ENCODE results near the gene RBMS1. TPM values are rescaled to one million over a fixed set of nuclear protein-coding genes. Genes with fewer than 3 reads are reported as not detected.

RBMS1 gene
- total and polyA plus RNA-seq, 7 donors: 4.4 to 91.8 (median 69.2) TPM

DNA sequence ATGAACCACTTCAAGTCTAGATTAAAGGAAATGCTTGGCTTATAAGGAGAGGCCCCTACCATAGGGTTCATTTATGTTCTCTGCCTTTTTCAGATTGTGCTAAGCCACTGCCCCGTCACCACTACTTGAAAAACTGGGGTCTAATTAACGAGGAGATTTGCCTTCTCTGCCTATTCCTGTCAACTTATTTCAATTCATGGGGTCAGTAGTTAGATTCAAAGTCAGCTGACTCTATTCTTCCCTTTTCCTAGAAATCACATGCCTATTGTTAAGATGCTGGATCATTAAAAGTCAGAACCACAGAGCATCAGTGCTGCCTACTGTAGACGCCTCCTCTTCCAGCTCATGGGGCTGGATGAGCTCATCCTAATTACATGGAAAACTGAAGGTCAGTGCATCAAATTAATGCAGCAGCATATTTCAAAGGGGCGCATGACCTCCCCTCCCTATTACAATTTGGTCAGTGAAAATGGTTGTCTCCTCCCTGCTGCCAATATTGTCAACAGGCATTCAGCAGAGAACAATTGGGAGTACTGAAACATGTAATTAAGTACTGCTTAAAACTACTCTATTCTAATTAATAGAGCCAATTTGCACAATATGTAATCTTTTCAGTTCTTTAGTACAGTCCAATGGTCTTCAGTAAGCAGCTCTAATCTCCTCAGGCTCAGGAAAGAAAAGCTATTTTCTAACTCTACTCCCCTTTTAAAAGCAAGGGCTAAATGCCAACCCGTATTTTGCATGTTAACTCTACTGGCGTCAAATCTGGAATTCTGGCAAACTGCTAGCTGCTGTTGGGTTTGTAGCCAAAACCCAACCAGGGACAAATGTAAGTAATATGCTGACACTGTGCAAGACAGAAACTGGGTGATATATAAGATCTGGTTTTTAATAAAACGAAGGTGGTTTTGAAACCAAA lies 176.2 kb downstream of the RBMS1 start:
- intact Hi-C loops (cut with DNase I): no loop called here
- Histone ChIP-seq H3K4me1 (peaks cover 0 to 56% (median 45%) of the 10 kb centered on the region in 4 donors), H3K36me3 (peaks cover 0 to 8% (median 0%) of the 10 kb centered on the region in 4 donors), H3K9me3 (no peaks in the 10 kb centered on the region), H3K4me3 (no peak overlapping the region), H3K27ac (peak overlapping the region in 3 of 4 donors; percentile 8 to 54 (median 21)), H3K27me3 (no peaks in the 10 kb centered on the region)
- WGBS, 2 donors: 83 to 90% methylated on average over 7 of the region's 7 CpGs
- TF ChIP-seq CTCF (IDR thresholded peaks at IDR 0.05): no peak
- TF ChIP-seq POLR2A (IDR thresholded peaks at IDR 0.05): no peak
- TF ChIP-seq EP300 (IDR thresholded peaks at IDR 0.05): no peak
- TF ChIP-seq POLR2AphosphoS5 (IDR thresholded peaks at IDR 0.05): no peak
- DNase-seq: no peak

- no peak for TF ChIP-seq CTCF (IDR thresholded peaks at IDR 0.05)
- TF ChIP-seq POLR2A (IDR thresholded peaks at IDR 0.05): no peak
- TF ChIP-seq EP300 (IDR thresholded peaks at IDR 0.05): no peak
- TF ChIP-seq POLR2AphosphoS5 (IDR thresholded peaks at IDR 0.05): no peak
- H3K4me1 ChIP-seq: peaks cover 0 to 52% (median 42%) of the 10 kb centered on the region in 4 donors
- WGBS, 2 donors: 63 to 70% methylated on average over 2 of the region's 2 CpGs
- H3K27ac ChIP-seq: peak overlapping the region in 2 of 4 donors; percentile 24 to 25
- H3K36me3 ChIP-seq: peaks cover 0 to 18% (median 0%) of the 10 kb centered on the region in 4 donors
- no peaks in the 10 kb centered on the region for H3K9me3 ChIP-seq
- H3K4me3 ChIP-seq: no peak overlapping the region
- DNase-seq: no peak
- H3K27me3 ChIP-seq: no peaks in the 10 kb centered on the region
- intact Hi-C loops (cut with DNase I): no loop called here
Observed at GRCh38 chr2:160315337-160315736, 178.3 kb downstream of the RBMS1 start.

DNA sequence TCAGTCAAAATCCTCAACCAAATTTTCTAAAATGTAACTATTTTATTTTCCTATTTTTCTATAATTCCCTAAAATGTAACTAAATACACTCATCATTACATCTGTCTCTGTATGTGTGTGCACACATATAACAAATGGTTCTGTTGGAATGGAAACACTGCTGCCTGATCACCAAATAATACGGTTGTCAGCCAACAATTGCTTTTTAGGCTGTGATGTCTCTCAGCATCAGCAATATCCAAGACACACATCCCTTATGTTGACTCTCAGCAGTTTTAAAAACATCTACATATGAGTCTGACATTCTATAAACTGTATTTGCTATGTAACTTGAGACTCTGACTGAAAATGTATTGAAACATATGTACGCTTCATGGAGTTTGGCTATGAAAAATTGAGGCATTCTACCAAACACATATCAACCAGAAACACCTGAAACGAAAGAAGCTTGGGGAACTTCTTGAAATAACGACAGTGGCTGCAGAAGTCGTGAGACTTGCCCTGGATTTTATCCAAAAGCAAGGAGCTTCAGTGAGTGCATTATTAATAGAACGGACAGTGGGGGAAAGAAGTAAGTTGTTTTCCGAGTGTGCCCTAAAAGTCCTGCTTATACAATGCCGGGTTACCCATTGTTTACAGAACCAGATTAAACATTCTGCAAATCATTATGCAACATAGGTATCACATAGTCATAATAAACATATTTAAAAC lies 183.3 kb downstream of the RBMS1 start:
- no peaks in the 10 kb centered on the region for H3K9me3 ChIP-seq
- H3K4me1 ChIP-seq: peaks cover 0 to 54% (median 49%) of the 10 kb centered on the region in 4 donors
- H3K36me3 ChIP-seq: peaks cover 0 to 18% (median 0%) of the 10 kb centered on the region in 4 donors
- WGBS, 2 donors: 77 to 81% methylated on average over 8 of the region's 8 CpGs
- TF ChIP-seq EP300 (IDR thresholded peaks at IDR 0.05) (no peak), POLR2A (IDR thresholded peaks at IDR 0.05) (no peak), POLR2AphosphoS5 (IDR thresholded peaks at IDR 0.05) (no peak), CTCF (IDR thresholded peaks at IDR 0.05) (no peak)
- no peak for DNase-seq
- intact Hi-C loops (cut with DNase I): no loop called here
- H3K4me3 ChIP-seq: no peak overlapping the region
- no peaks in the 10 kb centered on the region for H3K27me3 ChIP-seq
- H3K27ac ChIP-seq: peak overlapping the region in 3 of 4 donors; percentile 27 to 51 (median 40)

GRCh38 chr2:160309585-160309984 lies 184.0 kb downstream of the RBMS1 start:
- H3K4me1 ChIP-seq: peaks cover 0 to 50% (median 46%) of the 10 kb centered on the region in 4 donors
- DNase-seq: no peak
- peaks cover 0 to 18% (median 0%) of the 10 kb centered on the region in 4 donors for H3K36me3 ChIP-seq
- H3K4me3 ChIP-seq: no peak overlapping the region
- no peaks in the 10 kb centered on the region for H3K27me3 ChIP-seq
- intact Hi-C loops (cut with DNase I): no loop called here
- H3K27ac ChIP-seq: peak overlapping the region in 2 of 4 donors; percentile 40 to 51
- no peaks in the 10 kb centered on the region for H3K9me3 ChIP-seq
- TF ChIP-seq POLR2A (IDR thresholded peaks at IDR 0.05): no peak
- TF ChIP-seq CTCF (IDR thresholded peaks at IDR 0.05): no peak
- no peak for TF ChIP-seq EP300 (IDR thresholded peaks at IDR 0.05)
- no peak for TF ChIP-seq POLR2AphosphoS5 (IDR thresholded peaks at IDR 0.05)

All from sigmoid colon (tissue), 7 donors.